Testis (tissue), 3 donors: ENCODE data around the gene RXRG. TPM values are rescaled to one million over a fixed set of nuclear protein-coding genes. Genes with fewer than 3 reads are reported as not detected.

Experiments used
- DNase-seq: peaks from one replicate; pipeline ENCODE4 v3.0.0-alpha.2; 2019
- H3K27ac ChIP-seq, 2 donors: fragments of 200-600 bp; sonication (generic); one replicate each; pipeline ENCODE4 v1.5.1; 2019
- H3K27me3 ChIP-seq: fragments of 200-600 bp; sonication (generic); one replicate; pipeline ENCODE4 v1.5.1; 2019
- H3K36me3 ChIP-seq: fragments of 200-600 bp; sonication (generic); one replicate; pipeline ENCODE4 v1.5.1; 2017; ENCODE audit warnings: low read depth; ENCODE audit errors: missing control alignments
- H3K4me1 ChIP-seq: fragments of 200-600 bp; sonication (generic); one replicate; pipeline ENCODE4 v1.5.1; 2019
- H3K4me3 ChIP-seq, 2 donors: fragments of 200-600 bp; sonication (generic); one replicate each; pipeline ENCODE4 v1.5.1; 2017 to 2019
- H3K9me3 ChIP-seq: fragments of 200-600 bp; sonication (generic); one replicate; pipeline ENCODE4 v1.5.1; 2017
- POLR2A ChIP-seq: fragments of 450-650 bp; IDR thresholded peaks from one replicate; pipeline ENCODE4 v1.6.1; 2017; ENCODE audit warnings: antibody characterized with exemption, mild to moderate bottlenecking, moderate library complexity
- WGBS, 2 donors: methylation state at CpG; one replicate each; pipeline ENCODE4 v1.1.5; 2018; 5-methylcytosine and 5-hydroxymethylcytosine counted together
- intact Hi-C: fragments of 100-400 bp; cut with DNase I; formaldehyde crosslinking; loops from one replicate; pipeline ENCODE4 v1.15.1; 2023; ENCODE audit warnings: low total_unique reads
- polyA plus RNA-seq: library from polyadenylated mRNA; stranded (reverse); fragments of 350-450 nt; fragmentation: Illumina TruSeq; extraction: RNeasy Lipid Tissue Mini Kit (QIAGEN cat#74804); gene quantifications from one replicate; pipeline ENCODE4 v1.2.3, GENCODE V29; 2014; ENCODE audit warnings: low read depth, low replicate concordance; ENCODE audit not compliant: insufficient read depth
- total RNA-seq, 2 donors: library from RNA; depleted of rRNA; stranded (reverse); fragments of >200 nt; gene quantifications; one replicate each; pipeline ENCODE4 v1.2.3, GENCODE V29; 2016
- TF ChIP-seq, protein P1 (sequence below), 3 experiments: fragments of 450-650 bp in 2 of 3; fragments of 200-600 bp in 1 of 3; sonication (generic) in 1 of 3; IDR thresholded peaks; one replicate each; pipeline ENCODE4 v1.5.1; 2016 to 2019; ENCODE audit warnings: antibody characterized with exemption in 3 of 3, mild to moderate bottlenecking in 2 of 3, moderate library complexity in 1 of 3

RXRG gene
- total and polyA plus RNA-seq, 3 donors from 2014 or later = 0.24 to 4.0 (median 1.1) TPM

DNA sequence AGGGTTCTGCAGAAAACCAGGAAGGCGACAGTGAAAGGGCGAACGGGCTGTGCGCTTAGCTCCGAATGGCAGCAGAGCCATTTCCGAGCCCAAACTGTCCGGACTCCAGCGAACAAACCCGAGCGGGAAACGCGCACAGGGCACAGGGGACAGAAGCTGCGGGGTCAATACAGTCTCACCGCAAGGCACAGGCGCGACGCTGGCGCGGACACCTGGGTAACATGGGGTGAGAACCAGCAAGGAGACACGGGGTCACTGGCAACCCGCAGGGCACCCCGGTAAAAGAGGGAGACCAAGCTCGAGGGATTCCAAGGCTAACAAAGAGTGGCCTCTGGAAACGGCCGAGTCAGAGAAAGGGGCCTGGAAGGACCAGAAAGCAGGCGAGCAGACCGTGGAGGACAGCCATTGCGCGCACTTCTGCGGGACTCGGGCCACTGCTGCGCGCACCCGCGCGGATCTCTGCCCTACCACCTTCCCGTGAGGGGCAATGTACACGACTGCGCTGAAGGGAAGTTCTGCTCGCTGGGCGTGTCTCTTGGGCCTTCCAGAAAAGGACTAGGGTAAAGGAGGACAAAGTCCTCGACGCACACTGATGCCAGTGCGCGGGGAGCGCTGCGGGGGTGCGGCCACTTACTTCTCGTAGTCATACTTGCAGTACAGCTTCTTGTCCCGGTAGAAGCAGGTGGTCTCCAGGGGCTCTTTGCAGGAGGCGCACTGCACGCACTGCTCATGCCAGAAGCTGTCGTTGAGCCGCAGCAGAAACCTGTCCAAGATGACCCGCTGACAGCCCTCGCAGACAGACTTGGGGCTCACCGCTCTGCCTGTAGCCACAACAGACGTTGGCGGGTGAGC is 92.3 kb downstream of the RXRG start:
- DNase-seq = no peak
- Histone ChIP-seq H3K4me1 (no peaks in the 10 kb centered on the region), H3K27me3 (no peaks in the 10 kb centered on the region)

DNA sequence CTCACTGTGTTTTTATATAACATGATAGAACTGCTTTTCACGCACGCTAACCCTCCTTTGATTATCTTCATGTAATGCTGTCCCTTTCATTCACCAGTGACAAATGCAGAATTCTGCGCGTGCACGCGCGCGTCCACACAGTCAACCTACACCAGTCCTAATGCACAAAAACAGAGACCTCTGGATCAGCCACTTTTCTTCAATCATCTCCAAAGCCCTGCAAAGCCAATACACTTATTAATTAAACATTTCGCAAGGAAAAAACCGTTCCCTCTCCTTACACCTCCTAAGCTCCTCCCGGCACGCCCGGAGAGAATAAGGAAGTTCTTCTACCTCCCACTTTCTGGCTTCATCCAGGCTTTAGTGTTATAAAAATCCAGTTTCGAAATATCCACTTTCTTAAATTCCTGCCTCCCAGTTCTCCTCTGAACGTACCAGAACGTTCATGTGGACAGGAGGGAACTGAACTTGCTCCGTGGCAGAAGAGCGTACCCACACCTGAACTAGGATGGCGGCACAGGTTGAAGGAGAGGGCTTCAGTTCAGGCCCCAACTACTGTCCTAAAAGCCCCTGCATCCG is 93.0 kb downstream of the RXRG start:
- no peaks in the 10 kb centered on the region for H3K36me3 ChIP-seq
- no peak for TF ChIP-seq POLR2A
- intact Hi-C loops = no loop called here
- no peak for DNase-seq
- 9 to 10% methylated on average over 20 of the region's 20 CpGs for WGBS, 2 donors
- H3K27me3 ChIP-seq = no peaks in the 10 kb centered on the region
- H3K4me3 ChIP-seq = no peak overlapping the region
- no peaks in the 10 kb centered on the region for H3K4me1 ChIP-seq
- H3K9me3 ChIP-seq = no peaks in the 10 kb centered on the region
- H3K27ac ChIP-seq = no peak overlapping the region

More for the DNA sequence above, 92.3 kb downstream of the RXRG start:
- Histone ChIP-seq H3K27ac (no peak overlapping the region), H3K9me3 (no peaks in the 10 kb centered on the region), H3K36me3 (no peaks in the 10 kb centered on the region), H3K4me3 (no peak overlapping the region)
- TF ChIP-seq, protein P1, sequence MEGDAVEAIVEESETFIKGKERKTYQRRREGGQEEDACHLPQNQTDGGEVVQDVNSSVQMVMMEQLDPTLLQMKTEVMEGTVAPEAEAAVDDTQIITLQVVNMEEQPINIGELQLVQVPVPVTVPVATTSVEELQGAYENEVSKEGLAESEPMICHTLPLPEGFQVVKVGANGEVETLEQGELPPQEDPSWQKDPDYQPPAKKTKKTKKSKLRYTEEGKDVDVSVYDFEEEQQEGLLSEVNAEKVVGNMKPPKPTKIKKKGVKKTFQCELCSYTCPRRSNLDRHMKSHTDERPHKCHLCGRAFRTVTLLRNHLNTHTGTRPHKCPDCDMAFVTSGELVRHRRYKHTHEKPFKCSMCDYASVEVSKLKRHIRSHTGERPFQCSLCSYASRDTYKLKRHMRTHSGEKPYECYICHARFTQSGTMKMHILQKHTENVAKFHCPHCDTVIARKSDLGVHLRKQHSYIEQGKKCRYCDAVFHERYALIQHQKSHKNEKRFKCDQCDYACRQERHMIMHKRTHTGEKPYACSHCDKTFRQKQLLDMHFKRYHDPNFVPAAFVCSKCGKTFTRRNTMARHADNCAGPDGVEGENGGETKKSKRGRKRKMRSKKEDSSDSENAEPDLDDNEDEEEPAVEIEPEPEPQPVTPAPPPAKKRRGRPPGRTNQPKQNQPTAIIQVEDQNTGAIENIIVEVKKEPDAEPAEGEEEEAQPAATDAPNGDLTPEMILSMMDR (IDR thresholded peaks at IDR 0.05) = no peak
- no peak for TF ChIP-seq POLR2A
- intact Hi-C loops = no loop called here
- 2 to 4% methylated on average over 24 to 55 of the region's 59 CpGs for WGBS, 2 donors

Other genes starting within 250 kb of the RXRG start
- gene LMX1A, start 88.4 kb downstream of the RXRG start, total RNA-seq = under 1 TPM; 0.62 to 0.94 TPM
- 2.6 TPM for gene LMX1A, start 88.4 kb downstream of the RXRG start, polyA plus RNA-seq
- 1 to 10 TPM; 3.8 TPM for gene LRRC52, start 98.9 kb upstream of the RXRG start, total RNA-seq
- gene LRRC52, start 98.9 kb upstream of the RXRG start, polyA plus RNA-seq = 29.4 TPM
- 100 to 1,000 TPM; 209 to 278 TPM for gene MGST3, start 186.1 kb upstream of the RXRG start, total RNA-seq
- gene MGST3, start 186.1 kb upstream of the RXRG start, polyA plus RNA-seq = 190 TPM